ENCODE results near the gene NKD2. TPM values are rescaled to one million over a fixed set of nuclear protein-coding genes. Genes with fewer than 3 reads are reported as not detected.
"Not testable (repeated sequence)": the region's sequence is repeated elsewhere in the genome, so short reads cannot be mapped to it uniquely, and the experiment has no call there.

The NKD2 gene
- total RNA-seq, 1 donor from 2014 or later: 28.3 TPM

DNA sequence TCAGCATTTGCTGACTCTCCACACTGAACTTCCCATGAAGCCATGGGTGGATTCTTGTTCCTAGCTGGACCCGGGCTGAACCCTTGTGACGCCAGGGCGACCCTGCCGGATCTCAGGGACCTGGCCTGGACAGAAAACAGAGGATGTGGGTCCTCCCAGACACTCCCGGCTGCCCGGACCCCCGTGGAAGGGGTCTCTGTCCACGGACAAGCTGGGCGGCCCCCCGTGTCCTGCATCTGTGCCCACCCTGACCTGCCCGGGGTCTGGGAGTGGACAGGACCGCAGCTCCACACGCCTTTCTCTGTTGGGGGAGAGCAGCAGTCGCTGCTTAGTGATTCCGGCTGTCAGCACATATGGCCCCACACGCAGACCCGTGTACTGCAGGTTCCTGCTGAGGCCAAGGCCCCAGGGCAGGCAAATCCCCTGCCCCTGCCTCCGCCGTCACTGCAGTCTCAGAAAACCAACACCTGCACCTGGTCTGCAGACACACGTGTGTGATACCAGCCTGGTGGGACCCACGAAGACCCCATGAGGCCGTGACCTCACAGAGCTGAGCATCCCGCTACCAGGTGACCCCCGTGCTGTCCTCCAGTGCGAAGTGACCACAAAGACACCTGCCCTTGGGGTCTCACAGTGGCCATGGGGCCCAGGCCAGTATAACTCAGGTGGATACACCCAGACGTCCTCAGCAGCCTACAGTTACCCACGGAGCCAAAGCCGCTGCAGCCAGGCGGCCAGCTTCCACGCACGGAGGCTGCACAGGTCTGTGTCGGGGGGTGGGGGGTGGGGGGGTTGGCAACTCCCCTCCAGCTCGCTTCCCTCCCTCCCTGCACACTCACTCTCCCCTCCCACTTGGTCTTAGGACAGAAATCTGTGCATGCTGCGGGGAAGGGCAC, 50.6 kb downstream of the NKD2 start:
- H3K27me3 Mint-ChIP-seq: no peaks in the 10 kb centered on the region
- TF ChIP-seq, protein P1, sequence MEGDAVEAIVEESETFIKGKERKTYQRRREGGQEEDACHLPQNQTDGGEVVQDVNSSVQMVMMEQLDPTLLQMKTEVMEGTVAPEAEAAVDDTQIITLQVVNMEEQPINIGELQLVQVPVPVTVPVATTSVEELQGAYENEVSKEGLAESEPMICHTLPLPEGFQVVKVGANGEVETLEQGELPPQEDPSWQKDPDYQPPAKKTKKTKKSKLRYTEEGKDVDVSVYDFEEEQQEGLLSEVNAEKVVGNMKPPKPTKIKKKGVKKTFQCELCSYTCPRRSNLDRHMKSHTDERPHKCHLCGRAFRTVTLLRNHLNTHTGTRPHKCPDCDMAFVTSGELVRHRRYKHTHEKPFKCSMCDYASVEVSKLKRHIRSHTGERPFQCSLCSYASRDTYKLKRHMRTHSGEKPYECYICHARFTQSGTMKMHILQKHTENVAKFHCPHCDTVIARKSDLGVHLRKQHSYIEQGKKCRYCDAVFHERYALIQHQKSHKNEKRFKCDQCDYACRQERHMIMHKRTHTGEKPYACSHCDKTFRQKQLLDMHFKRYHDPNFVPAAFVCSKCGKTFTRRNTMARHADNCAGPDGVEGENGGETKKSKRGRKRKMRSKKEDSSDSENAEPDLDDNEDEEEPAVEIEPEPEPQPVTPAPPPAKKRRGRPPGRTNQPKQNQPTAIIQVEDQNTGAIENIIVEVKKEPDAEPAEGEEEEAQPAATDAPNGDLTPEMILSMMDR (IDR thresholded peaks at IDR 0.05; ENCODE audit: unreplicated experiment): no peak
- no peak overlapping the region for H3K4me3 Mint-ChIP-seq (ENCODE audit: low read depth)

DNA sequence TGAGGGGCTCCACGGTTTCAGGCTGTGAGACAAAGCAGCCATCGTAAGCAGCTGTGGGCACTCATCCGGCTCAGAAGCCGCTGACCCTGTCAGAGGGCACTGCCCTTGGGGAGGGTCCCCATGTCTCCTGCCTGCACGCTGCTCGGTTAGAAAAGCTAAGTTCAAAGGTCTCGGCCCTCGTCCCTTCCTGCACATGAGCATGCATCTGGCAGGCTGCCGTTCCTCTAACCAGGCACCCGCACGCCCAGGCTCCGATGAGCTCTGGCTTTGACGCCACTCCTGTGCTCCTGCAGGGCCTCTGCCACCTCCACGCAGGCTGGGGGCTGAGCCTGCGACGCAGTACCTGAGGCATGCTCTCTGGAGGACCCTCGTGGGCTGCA, 51.3 kb downstream of the NKD2 start:
- Mint-ChIP-seq H3K36me3 (ENCODE audit: insufficient read depth) (no peaks in the 10 kb centered on the region), H3K4me1 (ENCODE audit: low read depth) (no peaks in the 10 kb centered on the region), H3K27me3 (no peaks in the 10 kb centered on the region), H3K9me3 (ENCODE audit: low read depth) (no peaks in the 10 kb centered on the region), H3K27ac (no peak overlapping the region), H3K4me3 (ENCODE audit: low read depth) (no peak overlapping the region)
- no peak for DNase-seq (ENCODE audit: low spot score, unreplicated experiment)
- TF ChIP-seq, protein P1 (IDR thresholded peaks at IDR 0.05; ENCODE audit: unreplicated experiment): no peak

More for the DNA sequence above, 50.6 kb downstream of the NKD2 start:
- no peak for DNase-seq (ENCODE audit: low spot score, unreplicated experiment)
- H3K36me3 Mint-ChIP-seq (ENCODE audit: insufficient read depth): no peaks in the 10 kb centered on the region
- no peaks in the 10 kb centered on the region for H3K4me1 Mint-ChIP-seq (ENCODE audit: low read depth)
- no peak overlapping the region for H3K27ac Mint-ChIP-seq
- H3K9me3 Mint-ChIP-seq (ENCODE audit: low read depth): no peaks in the 10 kb centered on the region

DNA sequence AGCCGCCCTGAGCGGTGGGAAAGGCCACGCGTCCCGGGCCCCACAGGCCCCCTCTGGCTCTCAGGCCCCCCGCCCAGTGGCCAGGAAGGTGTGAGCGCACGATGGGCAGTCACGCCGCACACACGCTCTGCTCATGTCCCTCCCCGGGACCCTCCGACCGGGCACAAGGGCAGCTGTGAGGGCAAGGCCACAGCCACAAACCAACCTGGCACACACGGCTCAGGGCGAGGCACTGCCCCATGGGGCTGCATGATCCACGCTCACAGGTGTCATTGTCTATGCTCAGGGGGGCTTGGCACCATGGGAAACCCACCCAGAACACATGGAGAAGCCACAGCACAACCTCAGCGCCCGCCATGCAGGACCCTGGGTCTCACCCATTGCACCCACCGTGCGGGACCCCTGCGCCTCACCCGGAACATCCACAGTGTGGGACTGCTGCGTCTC, 52.0 kb downstream of the NKD2 start:
- H3K27me3 Mint-ChIP-seq: no peaks in the 10 kb centered on the region
- no peak for DNase-seq (ENCODE audit: low spot score, unreplicated experiment)
- H3K27ac Mint-ChIP-seq: no peak overlapping the region
- H3K4me3 Mint-ChIP-seq (ENCODE audit: low read depth): no peak overlapping the region
- no peaks in the 10 kb centered on the region for H3K9me3 Mint-ChIP-seq (ENCODE audit: low read depth)
- no peaks in the 10 kb centered on the region for H3K36me3 Mint-ChIP-seq (ENCODE audit: insufficient read depth)
- no peaks in the 10 kb centered on the region for H3K4me1 Mint-ChIP-seq (ENCODE audit: low read depth)
- TF ChIP-seq, protein P1 (IDR thresholded peaks at IDR 0.05; ENCODE audit: unreplicated experiment): no peak

DNA sequence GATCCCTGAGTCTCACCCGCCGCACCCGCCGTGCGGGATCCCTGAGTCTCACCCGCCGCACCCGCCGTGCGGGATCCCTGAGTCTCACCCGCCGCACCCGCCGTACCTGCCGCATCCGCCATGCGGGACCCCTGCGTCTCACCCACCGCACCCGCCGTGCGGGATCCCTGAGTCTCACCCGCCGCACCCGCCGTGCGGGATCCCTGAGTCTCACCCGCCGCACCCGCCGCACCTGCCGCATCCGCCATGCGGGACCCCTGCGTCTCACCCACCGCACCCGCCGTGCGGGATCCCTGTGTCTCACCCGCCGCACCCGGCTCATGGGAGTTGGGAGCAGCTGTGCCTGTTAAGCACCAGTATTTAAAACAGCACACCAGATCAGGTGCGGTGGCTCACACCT, 52.7 kb downstream of the NKD2 start:
- H3K27ac Mint-ChIP-seq; DNase-seq (ENCODE audit: low spot score, unreplicated experiment); H3K27me3 Mint-ChIP-seq; H3K36me3 Mint-ChIP-seq (ENCODE audit: insufficient read depth); H3K9me3 Mint-ChIP-seq (ENCODE audit: low read depth); H3K4me3 Mint-ChIP-seq (ENCODE audit: low read depth); H3K4me1 Mint-ChIP-seq (ENCODE audit: low read depth): not testable (repeated sequence)

DNA sequence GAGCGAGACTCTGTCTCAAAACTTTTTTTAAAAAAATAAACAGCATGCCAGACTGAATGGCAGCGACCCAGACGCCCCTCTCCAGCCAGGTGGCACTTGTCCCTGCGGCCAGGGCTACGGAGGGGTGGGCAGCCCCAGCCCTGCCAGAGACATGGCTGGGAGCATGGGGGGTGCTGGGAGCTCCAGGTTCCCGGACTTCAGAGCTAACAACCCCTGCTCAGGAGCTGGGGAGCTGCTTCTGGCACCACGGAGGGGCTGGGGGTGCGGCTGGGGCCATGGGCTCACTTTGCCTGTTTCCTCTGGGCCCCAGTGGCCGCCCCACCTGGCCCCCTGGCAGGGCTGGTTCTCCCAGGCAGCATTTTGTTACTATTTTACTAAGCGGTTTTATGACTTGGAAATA, 53.3 kb downstream of the NKD2 start:
- no peak overlapping the region for H3K4me3 Mint-ChIP-seq (ENCODE audit: low read depth)
- H3K9me3 Mint-ChIP-seq (ENCODE audit: low read depth): no peaks in the 10 kb centered on the region
- TF ChIP-seq, protein P1 (IDR thresholded peaks at IDR 0.05; ENCODE audit: unreplicated experiment): no peak
- H3K27ac Mint-ChIP-seq: no peak overlapping the region
- H3K4me1 Mint-ChIP-seq (ENCODE audit: low read depth): no peaks in the 10 kb centered on the region
- no peaks in the 10 kb centered on the region for H3K27me3 Mint-ChIP-seq
- no peaks in the 10 kb centered on the region for H3K36me3 Mint-ChIP-seq (ENCODE audit: insufficient read depth)
- DNase-seq (ENCODE audit: low spot score, unreplicated experiment): no peak
